Nucleus accumbens (tissue), 56 donors: Measurements from ENCODE around the gene EDNRB.
"Not testable (repeated sequence)": the region's sequence is repeated elsewhere in the genome, so short reads cannot be mapped to it uniquely, and the experiment has no call there.

ENCODE experiments used
- DNase-seq, 56 donors: peaks; one replicate each; lab custom pipeline; 2025; lab: John Stamatoyannopoulos, UW

EDNRB gene

DNA sequence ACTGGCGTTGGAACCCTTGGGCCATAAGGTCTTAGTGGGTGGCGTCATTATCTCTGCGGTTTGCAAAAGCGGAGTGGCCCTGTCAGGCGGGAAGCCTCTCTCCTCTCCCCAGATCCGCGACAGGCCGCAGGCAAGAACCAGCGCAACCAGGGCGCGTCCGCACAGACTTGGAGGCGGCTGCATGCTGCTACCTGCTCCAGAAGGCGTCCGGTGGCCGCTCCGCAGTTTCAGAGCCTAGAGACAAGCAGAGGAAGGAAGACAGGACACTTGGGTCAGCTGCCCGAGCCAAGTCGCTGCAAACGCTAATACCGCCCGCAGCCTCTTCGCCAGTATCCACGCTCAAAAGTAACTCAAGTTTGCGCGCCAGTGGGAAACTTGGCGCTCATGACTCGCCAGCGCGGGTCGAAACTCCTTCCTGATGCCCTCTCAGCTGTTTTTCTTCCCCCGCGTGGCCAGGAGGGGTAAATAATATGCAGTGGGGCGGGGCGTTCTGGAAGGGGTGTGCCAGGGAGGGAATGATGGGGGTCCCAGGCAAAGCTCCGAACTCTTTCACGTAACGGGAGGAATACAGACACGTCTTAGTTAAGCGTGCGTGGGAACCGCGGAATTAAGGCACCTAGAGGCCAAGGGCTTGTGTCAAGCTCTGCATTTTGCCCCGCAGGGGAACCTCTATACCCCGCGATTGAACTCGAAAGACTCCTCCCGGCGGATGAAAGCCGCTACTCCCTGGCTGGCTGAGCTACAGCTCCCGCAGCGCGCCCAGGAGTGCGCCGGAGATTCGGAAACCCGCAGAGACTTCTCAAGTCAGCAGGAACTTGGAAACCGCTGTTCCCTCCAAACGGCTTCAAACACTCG, at the start of gene EDNRB:
Gene EDNRB (minus strand): TSS at position 441 of the 855 bp plus-strand sequence. CDS start 258 bp downstream, at position 183.
- DNase-seq: peak in 48 of 56 donors; percentile 2 to 67 (median 33)

DNA sequence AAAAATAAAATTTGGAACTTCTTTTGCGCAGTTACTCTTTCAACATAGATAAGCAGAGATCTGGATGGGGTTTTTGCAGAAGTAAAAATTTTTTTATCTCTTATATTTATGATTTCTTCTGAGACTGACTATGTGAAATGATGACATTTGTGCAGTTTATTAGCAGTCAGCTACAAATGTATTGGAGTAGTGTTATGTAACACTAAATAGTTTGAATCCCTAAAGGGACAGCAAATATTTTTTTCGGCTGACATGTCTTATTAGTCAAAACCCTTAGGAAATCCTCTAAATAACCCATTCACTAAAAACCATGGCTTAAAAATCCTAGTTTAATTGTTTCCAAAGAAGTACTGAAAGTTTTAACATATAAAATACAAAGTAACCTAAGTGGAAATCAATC, 48.0 kb upstream of the EDNRB start:
- no peak for DNase-seq

DNA sequence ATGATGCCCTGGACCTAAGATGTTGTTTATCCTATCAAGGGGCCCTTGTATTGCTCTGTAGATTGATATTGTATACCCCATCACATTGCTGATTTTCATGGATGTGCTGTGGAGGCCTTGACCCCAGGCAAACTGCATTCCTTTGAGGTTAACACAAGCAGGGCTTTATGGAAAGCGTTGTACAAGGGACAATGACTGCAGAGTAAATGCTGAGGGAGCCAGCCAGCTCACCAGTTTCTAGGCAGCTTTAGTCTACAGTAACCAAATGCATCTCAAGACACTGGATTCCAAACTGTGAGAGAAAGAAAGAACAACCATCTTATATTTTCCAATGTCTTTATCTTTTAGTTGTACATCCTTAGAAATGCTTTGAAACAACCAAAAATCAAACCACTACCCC, 34.1 kb upstream of the EDNRB start:
- no peak for DNase-seq

DNA sequence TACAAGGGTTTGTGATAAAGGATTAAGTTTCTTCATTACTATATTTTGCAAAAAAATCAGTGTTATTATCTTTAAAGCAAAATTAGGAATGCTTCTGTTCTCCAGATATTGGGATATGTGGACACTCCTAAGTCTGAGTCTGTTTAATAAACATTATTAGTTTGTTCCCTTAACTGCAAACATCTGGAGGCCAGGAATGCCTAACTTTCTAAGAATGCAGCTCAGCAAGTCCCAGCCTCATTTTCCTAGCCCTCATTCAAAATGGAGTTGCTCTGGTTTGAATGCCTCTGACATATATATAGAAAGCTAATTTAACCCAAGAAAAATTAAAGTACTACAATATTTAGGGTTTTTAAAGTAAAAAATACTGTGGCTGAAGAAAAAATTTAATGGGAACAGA, 33.6 kb upstream of the EDNRB start:
- no peak for DNase-seq

DNA sequence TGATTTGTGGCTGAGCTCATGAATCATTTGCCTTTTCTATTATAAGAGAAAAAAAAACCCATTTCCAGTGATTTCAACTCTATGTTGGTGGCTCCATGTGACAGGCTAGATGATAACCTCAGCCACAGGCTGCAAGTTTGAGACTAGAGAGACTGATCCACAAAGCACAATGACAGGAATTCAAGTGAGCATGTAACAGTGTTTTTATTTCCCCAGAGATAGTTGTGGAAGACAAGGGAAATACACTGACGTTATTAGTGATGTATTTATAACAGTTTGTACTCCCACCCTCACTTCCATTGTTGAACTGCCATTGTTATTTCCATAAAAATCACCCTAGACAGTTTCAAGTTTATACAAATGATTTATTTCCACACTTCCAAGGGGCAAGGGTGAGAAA, 27.9 kb upstream of the EDNRB start:
- no peak for DNase-seq

DNA sequence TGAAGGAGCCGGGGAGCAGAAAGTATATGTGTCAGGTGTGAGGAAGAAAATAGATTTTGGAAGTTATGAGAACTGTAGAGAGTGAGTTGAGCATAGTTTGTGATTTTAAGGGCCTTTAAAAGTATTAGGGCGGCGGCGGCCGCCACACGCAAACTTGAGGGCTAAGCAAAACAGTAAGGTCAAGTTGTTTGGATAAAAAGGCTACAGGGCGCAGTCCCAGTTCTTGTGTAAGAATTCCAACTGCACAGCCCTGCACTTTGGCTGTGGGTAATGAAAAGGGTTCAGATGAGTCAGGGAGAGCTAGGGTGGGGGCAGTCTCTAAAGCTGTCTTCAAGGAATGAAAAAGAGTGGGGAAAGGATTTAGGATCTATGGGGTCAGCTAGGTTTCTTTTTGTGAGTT, 16.4 kb upstream of the EDNRB start:
- not testable (repeated sequence) for DNase-seq

DNA sequence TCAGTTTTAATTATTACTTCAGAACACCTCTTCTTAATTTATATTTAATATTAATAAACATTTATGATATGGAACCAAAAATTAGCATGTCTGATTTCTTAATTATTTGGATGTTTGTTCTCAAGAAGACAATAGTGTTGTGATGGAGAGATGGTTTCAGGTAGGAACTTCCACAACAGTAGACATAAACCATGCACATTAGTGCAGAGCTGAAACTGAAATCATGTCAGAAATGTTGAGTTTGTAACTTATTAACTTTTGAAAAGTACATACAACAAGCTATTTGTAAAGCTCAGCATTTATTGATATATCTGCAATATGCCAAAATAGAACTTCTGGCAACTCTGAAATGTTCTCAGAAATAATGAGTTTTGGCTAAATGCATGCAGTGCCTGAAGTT, 11.8 kb upstream of the EDNRB start:
- no peak for DNase-seq

DNA sequence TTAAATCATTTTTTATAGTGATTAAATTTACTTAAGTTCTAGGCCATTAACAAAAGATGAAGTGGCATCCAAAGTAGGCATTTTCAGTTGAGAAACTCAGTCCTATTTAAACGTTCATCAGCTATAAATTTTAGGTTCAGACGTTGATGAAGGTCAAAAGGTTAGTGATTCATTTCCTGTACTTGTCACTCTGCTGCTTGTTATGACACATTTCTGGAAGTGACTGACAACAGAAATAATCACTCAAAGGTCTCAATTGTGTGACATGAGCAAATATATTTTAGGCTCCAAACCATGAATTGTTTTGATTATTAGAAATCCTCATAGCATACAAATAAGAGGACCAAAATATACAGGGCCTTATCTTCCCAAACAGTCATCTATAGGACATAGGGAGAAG, 10.3 kb upstream of the EDNRB start:
- no peak for DNase-seq

DNA sequence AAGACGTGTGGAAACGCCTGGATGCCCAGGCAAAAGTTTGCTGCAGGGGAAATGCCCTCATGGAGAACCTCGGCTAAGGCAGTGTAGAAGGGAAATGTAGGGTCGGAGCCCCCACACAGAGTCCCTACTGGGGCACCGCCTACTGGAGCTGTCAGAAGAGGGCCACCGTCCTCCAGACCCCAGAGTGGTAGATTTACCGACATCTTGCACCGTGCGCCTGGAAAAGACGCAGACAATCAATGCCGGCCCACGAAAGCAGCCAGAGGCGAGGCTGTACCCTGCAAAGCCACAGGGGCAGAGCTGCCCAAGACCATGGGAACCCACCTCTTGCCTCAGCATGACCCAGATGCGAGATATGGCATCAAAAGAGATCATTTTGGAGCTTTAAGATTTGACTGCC, 7.0 kb upstream of the EDNRB start:
- no peak for DNase-seq

DNA sequence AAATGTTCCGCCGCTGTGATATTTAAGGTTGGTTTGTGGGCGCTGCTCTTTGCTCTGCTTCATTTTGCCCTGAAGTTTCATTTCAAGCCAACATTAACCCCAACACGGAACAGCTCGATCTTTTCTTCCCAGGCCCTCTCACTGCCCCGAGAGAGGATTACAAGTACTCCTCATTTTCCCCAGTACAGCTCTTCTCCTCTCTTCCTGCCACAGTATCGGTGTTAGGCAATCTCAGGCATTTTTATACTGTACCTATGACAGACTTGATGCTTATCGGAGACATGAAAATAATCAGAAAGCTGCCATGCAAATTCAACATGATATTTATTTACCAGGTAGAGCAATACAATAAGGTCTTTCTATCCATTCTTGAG, 1.3 kb upstream of the EDNRB start:
- DNase-seq: peak in 2 of 56 donors; percentile 11 to 53

DNA sequence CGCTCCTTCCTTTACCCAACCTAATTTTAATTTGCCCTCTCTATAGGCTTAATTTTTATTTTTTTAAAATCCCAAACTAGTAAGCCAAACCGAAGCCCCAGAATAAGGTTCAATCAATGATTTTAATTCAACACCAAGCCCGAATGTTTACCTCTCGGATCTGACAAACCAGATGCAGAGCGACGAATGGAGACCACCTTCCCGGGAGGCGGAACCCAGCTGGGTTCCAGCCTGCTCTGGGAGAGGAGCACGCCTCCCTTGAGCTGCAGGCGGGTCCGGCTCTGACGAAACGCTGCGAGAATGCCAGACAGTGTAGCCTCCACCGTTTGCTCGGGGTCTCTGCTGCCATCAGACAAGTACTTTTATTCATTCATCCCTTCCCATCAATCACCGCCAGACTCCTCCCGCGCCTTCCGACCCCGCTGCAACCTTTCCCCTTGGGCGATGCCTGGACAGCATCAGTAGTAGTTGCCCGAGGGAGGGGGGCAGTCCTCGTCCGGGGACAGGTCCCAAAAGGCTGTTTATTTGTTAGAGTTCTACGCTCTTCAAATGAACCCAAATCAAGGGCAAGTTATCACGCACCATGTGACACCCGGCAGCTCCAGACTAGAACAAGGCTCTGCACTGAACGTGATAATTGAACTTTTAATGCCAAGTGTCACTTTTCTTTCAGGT, 752 bp upstream of the EDNRB start:
- DNase-seq: peak in 47 of 56 donors; percentile 4 to 68 (median 29)

DNA sequence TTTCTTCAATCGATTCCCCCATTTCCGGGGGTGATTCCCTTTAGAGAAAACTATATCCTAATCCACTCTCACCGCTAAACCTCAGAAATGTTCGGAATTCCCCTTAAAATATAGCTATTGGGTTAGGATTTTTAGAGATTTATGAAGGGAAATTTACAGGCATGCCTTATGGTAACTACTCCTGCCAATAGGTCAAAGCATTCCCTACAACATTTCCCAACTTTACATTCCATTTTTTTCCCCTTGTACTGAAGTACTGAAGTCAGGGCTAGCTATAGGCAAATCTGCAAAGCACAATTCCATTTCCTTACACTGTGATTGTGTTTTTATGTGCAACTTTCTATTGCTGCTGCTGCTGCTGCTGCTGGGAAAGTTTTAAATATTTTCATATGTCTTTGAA, 2.1 kb downstream of the EDNRB start:
- DNase-seq: no peak

DNA sequence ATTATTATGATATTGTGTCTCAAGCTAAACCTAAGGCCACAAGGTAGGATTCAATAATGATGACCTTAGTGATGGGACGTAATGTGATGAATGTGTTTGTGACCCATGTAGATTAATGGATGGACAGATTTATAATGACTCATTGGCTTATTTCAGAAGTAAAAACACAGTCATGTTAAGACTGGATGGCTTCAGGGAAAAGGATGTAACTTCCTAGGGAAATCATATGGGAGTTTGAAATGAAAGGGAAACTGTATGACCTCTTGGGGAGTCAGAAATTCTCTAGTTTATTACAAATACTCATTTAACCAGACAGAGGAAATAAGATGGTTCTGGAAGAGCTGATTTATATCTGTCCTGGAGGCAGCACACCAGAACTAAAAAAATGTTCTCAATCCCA, 2.9 kb downstream of the EDNRB start:
- no peak for DNase-seq

DNA sequence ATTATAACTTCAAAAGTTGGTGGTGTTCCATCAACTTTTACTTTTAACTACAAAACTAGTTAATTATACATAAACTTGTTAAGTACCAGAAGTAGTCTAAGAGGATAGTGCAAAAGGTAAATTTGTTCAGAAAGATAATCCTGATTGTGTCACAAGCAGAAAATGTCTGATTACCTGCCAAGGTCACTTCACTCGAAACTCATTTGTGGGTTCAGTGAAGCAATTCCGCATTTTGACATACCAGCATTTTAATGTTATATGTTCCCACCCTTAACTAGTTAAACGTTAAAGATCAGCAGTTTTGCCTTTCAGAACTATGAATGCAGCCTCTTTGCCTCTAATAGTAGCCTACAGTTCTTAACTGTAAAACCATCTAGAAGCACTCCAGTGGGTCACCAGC, 5.6 kb downstream of the EDNRB start:
- no peak for DNase-seq

DNA sequence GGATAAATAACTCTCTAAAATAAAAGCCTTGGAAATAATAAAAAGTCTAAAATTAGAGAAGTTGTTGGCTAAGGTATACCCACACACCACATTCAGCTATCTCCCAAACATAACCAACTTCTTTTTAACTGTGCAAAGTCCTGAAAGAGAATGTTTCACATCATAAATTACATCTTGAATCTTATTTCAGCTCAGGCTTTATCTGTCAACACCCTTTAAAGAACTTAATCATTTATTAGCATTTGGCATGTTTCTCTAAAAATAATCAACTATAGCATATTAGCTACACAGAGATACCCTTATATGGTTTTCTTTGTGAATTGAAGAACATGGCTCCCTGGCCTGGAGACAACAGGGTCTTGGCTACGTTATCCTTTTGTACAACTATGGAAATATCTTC, 6.9 kb downstream of the EDNRB start:
- no peak for DNase-seq

DNA sequence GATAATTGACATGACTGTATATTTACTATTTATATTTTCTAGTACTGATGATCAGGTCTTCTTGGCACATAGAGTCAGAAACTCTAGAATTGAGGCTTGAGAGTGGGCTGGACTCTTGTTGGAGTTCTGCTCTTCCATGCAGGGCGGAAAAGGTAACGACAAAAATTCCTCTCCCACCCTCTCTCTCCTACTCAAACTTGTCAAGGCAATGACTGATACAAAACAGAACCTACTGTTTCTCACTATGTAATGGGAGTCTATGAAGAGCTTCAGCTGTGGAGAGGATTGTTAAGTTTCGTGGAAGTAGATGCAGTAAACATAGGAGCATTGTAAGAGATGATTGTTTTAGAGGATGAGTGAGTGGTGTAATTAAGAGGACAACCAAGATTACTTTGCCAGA, 8.8 kb downstream of the EDNRB start:
- DNase-seq: no peak

DNA sequence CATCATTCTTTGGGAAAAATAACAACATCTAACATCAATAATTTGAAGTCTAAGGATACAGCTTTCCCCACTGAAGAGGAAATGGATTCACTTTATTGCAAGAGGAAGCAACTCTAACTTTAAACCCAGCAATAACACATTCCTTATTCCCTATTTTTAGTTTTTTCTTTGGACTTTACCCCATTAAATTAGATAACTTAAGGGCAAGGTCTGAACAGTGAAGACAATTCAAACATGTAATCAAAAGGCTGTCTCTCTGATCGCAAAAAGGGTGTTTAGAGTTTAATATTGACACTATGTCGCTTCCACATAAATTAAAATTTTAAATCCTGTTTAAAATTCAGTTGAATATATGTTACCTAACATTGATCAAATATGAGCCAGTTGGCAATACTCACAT, 10.1 kb downstream of the EDNRB start:
- no peak for DNase-seq

DNA sequence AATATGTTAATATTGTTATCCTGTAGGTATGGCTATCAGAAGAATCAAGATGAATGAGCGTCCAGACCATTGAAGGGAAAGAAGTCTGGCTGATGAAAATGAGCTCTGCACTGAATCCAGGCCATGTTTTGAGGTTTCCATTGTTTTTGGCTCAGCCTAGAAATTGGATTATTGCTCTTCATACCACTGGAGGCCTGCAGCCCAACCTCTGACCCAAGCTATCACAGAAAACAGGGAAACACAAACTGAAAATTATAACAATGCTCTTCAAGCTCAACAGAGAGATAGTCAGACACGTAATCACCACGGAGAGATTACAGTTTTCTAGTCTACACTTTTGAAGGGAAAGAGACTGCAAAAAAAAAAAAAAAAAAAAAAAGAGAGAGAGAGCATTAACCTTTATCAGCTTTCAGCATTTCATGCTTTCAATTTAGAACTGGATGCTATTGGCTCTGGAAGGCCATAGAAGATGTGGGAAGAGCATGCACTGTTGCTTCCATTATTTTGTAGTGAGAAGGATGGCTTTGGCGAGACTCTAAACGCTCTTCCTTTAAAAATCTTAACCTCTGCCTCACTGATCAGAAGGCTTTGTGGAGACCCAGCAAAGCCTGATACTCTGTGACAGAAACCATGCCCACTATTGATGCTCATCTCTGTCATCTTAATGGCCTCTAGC, 10.8 kb downstream of the EDNRB start:
- no peak for DNase-seq

DNA sequence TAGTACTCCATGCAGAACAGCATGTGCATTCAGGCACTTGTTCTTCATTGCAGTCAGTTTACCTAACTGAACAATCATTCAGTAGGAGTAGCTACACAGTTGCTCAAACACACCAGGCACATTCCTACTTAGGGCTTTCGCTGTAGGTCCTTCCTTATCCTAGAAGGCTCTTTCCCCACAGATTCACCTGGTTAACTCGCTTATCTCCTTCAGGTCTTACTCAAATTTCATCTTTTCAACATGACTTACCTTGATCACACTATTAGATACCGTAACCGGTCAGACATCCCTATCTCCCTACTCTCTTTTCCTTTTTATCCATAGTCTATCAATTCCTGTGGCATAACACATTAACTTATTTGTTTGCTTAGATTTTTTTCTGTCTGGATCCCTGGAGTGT, 14.6 kb downstream of the EDNRB start:
- DNase-seq: no peak

DNA sequence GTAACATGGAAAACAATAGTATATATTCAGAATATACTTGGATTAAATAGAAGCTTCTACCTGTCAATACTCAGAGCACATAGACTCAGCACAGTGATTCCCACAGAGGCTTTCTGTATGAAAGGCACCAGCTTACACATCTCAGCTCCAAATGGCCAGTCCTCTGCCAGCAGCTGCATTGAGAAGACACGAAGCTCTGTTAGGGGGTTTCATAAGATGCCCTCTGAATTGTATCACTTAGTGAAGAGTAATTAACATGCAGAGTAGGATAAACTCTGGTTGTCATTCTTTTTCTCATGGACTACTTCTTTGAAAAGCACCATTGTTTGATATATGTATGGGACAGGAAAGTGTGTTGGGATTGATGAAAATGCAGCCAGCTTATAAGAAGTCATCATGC, 15.2 kb downstream of the EDNRB start:
- DNase-seq: no peak

DNA sequence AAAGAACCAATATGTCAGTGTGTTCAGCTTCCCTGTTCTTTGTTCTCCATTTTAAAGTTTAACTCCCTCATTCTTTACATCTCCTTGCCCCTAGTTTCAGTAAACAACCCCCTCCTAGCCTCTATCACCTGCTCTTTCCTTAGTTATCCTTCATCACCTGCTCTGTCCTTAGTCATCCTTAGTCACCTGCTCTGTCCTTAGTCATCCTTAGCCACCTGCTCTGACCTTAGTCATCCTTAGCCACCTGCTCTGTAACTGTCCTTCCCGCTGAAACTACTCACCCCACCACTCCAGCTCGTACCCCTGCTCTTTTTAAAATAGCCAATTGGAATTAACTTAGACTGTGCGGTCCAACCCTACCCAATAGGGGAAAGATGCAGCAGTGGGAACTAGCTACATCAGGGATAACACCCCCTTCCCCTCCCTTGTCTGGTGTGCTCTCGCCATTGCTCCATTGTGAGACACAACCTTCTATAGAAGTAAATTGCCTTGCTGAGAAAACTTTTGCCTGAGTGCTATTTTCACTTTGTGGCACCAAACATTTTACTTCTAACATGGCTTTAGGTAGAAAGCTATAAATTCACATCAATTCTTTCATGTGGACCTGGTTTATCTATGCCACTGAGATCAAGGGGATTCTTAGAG, 16.2 kb downstream of the EDNRB start:
- DNase-seq: no peak
